RCC 7860 (cell line): Measurements from ENCODE around the gene ZNF385C.
"Not testable (repeated sequence)": the region's sequence is repeated elsewhere in the genome, so short reads cannot be mapped to it uniquely, and the experiment has no call there.

Experiments used
- DNase-seq: peaks from one replicate; pipeline ENCODE4 v3.0.0-alpha.2; 2015; ENCODE audit warnings: low spot score
- FAIRE-seq: peaks from 2 replicates; lab custom pipeline; 2012; peaks lifted over from hg19 to GRCh38; lab: Jason Lieb, UNC

The ZNF385C gene

GRCh38 chr17:42097691-42098631 is at the start of gene ZNF385C:
ZNF385C (minus strand) TSS chr17:42098473; CDS start chr17:42063056, 35,417 bp downstream.
- FAIRE-seq, result no peak
- no peak for DNase-seq

- no peak for FAIRE-seq
- no peak for DNase-seq
These were observed 48.8 kb upstream of the ZNF385C start for GRCh38 chr17:42146911-42147607.

DNA sequence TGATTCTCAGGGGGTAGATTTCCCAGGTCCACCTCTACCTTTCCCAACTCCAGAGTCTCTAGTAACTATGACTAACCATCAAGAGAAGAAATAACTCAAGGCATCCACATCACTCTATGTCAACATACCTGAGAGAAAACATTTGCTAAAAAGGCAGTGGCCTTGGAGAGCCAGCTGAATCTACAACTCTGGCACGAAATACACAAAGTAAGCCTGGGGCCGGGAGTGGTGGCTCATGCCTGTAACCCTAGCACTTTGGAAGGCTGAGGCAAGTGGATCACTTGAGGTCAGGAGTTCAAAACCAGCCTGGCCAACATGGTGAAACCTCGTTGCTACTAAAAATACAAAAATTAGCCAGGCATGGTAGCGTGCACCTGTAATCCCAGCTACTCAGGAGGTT is 44.9 kb upstream of the ZNF385C start:
- DNase-seq, FAIRE-seq: not testable (repeated sequence)

GRCh38 chr17:42142371-42142896 is 44.2 kb upstream of the ZNF385C start:
- FAIRE-seq (no peak), DNase-seq (no peak)

DNA sequence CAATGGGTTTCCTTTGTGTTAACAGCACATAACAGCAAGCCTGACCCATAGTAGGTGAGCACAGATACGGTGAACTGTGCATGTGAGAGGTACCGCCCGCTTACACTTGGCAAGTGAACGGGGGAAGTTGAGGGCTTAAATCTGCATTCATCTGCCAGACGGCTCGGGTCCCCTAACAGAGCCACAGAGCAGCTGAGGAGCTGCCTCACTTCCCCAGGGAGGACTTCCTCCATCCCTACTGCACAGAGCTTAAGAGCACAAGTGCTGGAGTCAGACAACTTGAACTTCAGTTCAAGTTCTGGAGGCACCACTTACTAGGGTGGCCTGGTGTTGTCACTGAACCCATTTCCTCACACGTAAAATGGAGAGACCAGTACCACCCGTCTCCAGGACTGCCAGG is 43.1 kb upstream of the ZNF385C start:
- FAIRE-seq, result no peak
- no peak for DNase-seq

DNA sequence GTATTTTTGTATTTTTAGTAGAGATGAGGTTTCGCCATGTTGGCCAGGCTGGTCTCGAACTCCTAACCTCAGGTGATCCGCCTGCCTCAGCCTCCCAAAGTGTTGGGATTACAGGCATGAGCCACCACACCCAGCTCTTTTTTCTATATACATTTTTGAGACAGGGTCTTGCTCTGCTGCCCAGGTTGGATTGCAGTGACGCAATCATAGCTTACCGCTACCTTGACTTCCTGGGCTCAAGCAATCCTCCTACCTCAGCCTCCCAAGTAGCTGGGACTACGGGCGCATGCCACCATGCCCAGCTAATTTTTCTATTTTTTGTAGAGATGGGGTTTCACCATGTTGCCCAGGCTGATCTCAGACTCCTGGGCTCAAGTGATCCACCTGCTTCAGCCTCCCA is 42.4 kb upstream of the ZNF385C start:
- FAIRE-seq, result not testable (repeated sequence)

GRCh38 chr17:42138749-42139492 is 40.6 kb upstream of the ZNF385C start:
- DNase-seq, result no peak
- FAIRE-seq, result no peak

More for the DNA sequence above, 42.4 kb upstream of the ZNF385C start:
- not testable (repeated sequence) for DNase-seq

- DNase-seq (no peak), FAIRE-seq (no peak)
These were observed 38.4 kb upstream of the ZNF385C start for GRCh38 chr17:42136654-42137051.

DNA sequence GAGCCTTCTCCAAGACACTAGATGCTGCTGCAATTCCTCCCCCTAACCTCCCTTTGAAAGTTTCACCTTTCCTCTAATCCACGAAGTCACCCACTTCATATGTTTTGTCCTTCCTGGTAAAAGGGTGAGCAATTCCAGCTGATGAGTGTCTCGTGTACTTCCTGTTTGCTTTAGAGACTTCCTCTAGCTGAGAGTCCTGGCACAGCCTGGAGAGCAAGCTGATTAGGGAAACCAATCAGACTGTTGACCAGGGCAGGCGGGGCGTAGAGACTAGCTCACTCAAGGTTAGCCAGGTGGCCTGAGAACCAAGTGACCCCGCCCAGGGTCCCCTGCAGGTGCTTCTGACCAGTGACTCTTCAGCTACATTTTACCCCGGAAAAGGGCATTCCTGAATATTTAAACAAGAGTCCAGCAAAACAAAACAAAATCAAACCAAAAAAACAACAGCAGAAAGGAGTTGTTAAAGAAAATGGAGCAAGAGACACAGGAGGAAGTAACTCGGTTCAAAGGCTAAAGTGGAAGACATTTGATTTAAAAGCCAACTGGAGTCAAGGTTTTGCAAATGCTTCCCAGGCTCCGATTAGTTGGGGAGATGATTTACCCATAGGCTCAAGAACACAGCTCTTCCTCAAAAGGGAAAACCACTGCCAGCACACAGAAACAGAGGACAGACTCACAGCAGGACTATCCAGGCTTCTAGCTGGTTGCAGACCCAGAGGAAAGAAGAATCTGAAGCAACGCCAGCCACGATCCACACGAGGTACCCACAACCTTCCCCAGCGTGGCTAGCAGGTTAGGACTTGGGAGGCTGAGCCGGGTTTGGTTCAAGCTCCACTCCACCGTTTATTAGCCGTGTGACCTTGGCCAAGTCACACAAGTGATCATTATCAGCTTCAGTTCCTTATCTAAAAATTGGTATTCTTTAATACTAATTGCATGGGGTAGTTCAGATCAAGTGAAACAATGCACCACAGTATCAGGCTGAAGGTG is 37.7 kb upstream of the ZNF385C start:
- DNase-seq (peak; percentile 47), FAIRE-seq (peak; percentile 48)

GRCh38 chr17:42135151-42135550 is 36.9 kb upstream of the ZNF385C start:
- no peak for FAIRE-seq
- DNase-seq, result no peak

DNA sequence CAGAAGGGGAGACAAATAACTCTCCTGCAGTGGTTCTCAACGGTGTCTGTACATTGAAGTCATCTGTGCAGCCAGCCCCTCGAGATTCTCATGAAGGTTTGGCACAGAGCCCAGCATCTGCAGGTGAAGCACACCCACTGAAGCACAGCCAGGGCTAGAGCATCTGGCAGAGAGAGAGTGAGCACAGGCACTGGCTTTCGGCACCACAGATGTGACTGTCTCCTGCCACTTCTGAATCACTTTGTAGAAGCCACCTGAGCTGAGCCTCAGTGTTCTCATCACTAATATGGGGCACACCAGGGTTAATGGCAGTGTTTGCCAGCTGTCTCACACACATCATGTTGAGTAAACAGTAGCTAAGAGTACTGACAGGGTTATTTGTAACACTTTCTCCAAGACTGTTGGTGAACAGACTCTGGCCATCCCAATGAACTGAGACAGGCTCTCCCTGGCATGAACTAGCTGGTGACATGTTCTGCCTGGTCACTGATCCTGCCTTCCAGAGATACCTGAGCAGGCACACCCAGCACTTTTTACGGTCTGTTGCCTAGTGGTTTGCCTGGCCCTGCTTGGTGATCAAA is 35.3 kb upstream of the ZNF385C start:
- FAIRE-seq (no peak), DNase-seq (peak; percentile 27)

DNA sequence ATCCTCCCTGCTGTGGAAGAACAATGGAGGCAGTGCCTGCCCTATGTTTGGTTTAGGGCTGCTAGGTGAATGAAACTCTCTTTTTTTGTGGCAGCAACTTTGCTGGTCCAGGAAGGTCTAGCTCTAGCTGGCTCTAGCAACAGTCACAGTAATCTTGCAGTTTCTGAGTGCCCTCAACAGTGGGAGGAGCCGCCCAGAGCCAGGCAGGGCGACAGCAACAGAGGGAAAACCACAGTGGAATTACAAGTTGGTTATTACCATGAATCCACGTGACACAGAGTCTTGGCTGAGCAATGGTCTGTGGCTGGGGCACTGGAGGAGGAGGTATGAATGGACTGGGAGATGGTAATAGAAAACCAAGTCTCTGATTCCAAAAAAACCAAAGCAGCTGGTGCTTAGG is 34.7 kb upstream of the ZNF385C start:
- FAIRE-seq (peak; percentile 93), DNase-seq (peak; percentile 83)

- DNase-seq, result no peak
- no peak for FAIRE-seq
These were observed 33.7 kb upstream of the ZNF385C start for GRCh38 chr17:42131981-42132432.

DNA sequence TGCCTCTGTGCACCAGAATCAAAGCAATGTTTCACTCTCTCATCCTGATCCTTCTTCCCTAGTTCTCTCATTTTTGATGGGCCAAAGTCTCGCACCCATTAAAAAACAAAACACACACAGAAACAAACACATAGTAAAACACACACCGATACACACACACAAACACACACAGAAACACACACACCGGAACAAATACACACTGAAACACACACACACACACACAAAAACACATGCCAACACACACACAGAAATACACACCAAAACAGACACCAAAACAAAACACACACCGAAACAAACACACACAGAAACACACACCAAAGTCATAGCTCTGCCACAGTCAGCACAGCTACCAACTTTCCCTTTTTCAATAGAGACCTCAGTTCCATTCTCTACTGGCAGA is 33.0 kb upstream of the ZNF385C start:
- DNase-seq, result no peak
- FAIRE-seq, result no peak

- FAIRE-seq (no peak), DNase-seq (no peak)
These were observed 32.1 kb upstream of the ZNF385C start for GRCh38 chr17:42130310-42130936.

DNA sequence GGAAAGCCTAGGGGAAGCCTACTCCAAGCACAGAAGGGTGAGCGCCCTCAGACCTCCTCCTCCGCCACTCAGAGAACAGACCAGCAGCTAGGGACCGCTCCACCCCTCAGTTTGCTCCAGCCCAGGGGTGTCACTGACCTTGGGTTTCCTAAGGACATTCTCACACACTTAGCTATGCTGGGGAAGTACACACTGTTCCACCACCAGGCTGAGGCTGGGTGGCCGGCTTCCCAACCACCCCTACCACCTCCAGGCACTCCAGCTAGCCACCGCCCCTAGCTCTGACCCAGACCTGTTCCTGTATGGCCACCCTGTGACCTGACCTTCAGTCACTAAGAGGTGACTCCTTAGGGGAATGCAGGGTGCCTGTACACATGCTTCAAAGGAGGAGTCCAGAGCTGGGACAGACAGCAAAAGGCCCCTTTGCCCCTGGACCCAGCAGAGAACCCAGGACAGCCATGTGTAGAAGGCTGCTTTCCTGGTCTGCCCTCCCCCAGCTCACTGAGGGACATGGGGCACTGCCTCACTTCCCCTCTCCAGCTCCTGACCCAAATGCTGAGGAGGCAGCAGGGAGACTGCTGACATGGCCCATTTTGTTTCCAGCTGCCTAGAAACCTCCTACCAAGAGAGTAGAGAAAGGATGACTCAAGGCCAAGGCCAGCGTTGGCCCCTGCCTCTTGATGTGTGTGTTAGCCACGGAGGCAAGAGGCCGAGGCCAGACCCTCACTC is 31.0 kb upstream of the ZNF385C start:
- FAIRE-seq (no peak), DNase-seq (no peak)

DNA sequence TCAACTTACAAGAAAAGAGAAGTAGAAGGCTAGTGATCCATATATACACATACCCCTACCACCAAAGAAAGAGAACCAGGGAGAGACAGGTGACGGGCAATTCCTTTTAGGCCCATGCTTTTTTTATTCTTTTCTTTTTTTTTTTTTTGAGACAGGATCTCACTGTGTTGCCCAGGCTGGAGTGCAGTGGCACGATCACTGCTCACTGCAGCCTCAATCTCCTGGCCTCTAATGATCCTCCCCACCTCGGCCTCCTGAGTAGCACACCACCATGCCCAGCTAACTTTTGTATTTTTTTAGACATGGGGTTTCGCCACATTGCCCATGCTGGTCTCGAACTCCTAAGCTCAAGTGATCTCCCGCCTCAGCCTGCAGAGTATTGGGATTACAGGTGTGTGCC is 29.1 kb upstream of the ZNF385C start:
- no peak for FAIRE-seq
- no peak for DNase-seq

GRCh38 chr17:42126836-42127235 is 28.6 kb upstream of the ZNF385C start:
- FAIRE-seq (no peak), DNase-seq (no peak)
